Mucosa of stomach (tissue), 1 donor: ENCODE measurements around the gene LAMTOR3.
"Not testable (repeated sequence)": the region's sequence is repeated elsewhere in the genome, so short reads cannot be mapped to it uniquely, and the experiment has no call there.

ENCODE experiments used
- H3K27me3 ChIP-seq: one replicate; pipeline ENCODE4 v1.7.0; 2013; ENCODE audit warnings: mild to moderate bottlenecking, low read length; ENCODE audit not compliant: control insufficient read depth, insufficient read depth
- H3K36me3 ChIP-seq: one replicate; pipeline ENCODE4 v1.7.0; 2013; ENCODE audit warnings: low read length; ENCODE audit not compliant: control insufficient read depth, insufficient read depth
- H3K4me1 ChIP-seq: one replicate; pipeline ENCODE4 v1.7.0; 2013; ENCODE audit warnings: mild to moderate bottlenecking, low read length; ENCODE audit not compliant: control insufficient read depth, insufficient read depth
- H3K4me3 ChIP-seq: one replicate; pipeline ENCODE4 v1.7.0; 2013; ENCODE audit warnings: low read length
- H3K9ac ChIP-seq: one replicate; pipeline ENCODE4 v1.7.0; 2013; ENCODE audit warnings: mild to moderate bottlenecking, low read length, moderate library complexity
- H3K9me3 ChIP-seq: one replicate; pipeline ENCODE4 v1.7.0; 2013; ENCODE audit warnings: mild to moderate bottlenecking, low read length, moderate library complexity; ENCODE audit not compliant: control insufficient read depth
- donor health status: Pancreatic carcinoma.

LAMTOR3 gene

DNA sequence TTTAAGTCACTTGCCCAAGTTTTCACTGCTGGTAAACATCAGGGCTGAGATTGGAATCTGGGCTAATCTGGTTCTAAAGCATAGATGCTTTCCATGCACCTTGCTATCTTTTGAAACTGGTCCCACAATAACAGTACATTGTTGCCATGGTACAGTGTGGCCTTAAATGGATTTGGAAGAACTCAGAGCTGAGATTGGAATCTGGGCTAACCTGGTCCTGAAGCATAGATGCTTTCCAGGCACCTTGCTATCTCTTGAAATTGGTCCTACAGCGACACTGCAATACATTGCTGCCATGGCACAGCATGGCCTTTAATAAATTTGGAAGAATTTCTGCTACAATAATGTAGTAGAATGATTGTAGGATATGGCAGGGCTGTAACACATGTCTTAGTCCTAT, 49.0 kb downstream of the LAMTOR3 start:
- H3K36me3 ChIP-seq = no peaks in the 10 kb centered on the region
- no peaks in the 10 kb centered on the region for H3K9me3 ChIP-seq
- H3K4me3 ChIP-seq = no peak overlapping the region
- H3K27me3 ChIP-seq = no peaks in the 10 kb centered on the region
- no peaks in the 10 kb centered on the region for H3K4me1 ChIP-seq
- H3K9ac ChIP-seq = no peak overlapping the region

DNA sequence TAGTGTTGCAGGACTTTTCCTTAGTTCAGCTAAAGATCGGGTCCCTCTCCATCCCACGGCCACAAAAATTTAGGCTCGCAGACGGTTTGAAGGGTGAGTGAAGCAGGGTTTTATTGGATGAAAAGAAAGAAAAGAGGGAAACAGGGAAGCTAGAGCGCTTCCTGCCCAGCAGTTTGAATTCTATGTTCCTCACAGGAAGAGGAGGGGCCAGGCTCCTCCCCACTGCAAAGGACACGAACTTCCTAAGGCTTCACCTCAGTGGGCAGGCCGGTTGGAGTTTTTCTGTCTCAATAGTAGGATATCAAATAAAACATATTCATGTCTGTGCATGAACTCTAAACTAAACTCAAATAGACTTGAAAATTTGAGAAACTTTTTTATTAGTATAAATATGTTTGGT, 50.2 kb downstream of the LAMTOR3 start:
- Histone ChIP-seq H3K36me3 (no peaks in the 10 kb centered on the region), H3K27me3 (no peaks in the 10 kb centered on the region), H3K4me1 (no peaks in the 10 kb centered on the region), H3K4me3 (no peak overlapping the region), H3K9me3 (no peaks in the 10 kb centered on the region), H3K9ac (no peak overlapping the region)

DNA sequence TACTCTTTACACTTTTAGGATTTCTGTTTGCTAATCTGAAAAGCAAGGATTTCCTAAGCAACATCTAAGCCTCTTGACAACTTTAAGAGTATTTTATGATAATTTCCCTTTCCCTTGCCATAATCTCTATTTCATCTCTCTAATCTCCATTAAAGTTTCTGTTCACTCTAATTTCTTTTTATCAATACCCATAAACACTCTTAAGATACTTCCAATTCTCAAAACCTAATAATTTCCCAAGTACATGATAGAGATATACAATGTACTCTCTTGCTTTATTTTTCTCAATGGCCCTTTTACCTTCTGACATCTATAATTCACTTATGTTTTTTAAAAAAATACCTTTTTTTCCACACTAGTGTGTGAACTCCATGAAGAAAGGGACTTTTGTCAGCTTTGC, 50.8 kb downstream of the LAMTOR3 start:
- Histone ChIP-seq H3K36me3 (no peaks in the 10 kb centered on the region), H3K9me3 (no peaks in the 10 kb centered on the region), H3K4me3 (no peak overlapping the region), H3K9ac (no peak overlapping the region), H3K4me1 (no peaks in the 10 kb centered on the region), H3K27me3 (no peaks in the 10 kb centered on the region)

DNA sequence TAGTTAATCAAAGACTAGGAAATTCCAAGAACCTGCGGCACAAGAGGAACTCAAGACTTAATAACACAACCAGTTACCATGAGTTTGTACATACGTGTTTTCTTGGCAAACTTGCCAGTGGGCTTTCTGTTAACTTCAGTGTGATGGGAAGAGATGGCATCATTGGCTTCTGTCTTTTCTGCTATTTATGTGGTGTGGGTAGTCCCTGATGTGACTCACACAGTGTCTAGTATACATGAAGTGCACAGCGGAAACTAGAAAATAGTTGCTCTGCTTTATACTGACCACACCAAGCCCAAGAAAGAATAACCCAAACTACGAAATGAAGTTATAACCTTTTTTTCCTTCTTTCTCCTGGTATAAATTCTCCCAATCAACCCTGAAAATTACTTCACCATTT, 53.1 kb downstream of the LAMTOR3 start:
- no peak overlapping the region for H3K4me3 ChIP-seq
- H3K36me3 ChIP-seq = no peaks in the 10 kb centered on the region
- no peaks in the 10 kb centered on the region for H3K9me3 ChIP-seq
- H3K4me1 ChIP-seq = no peaks in the 10 kb centered on the region
- H3K27me3 ChIP-seq = no peaks in the 10 kb centered on the region
- H3K9ac ChIP-seq = no peak overlapping the region

DNA sequence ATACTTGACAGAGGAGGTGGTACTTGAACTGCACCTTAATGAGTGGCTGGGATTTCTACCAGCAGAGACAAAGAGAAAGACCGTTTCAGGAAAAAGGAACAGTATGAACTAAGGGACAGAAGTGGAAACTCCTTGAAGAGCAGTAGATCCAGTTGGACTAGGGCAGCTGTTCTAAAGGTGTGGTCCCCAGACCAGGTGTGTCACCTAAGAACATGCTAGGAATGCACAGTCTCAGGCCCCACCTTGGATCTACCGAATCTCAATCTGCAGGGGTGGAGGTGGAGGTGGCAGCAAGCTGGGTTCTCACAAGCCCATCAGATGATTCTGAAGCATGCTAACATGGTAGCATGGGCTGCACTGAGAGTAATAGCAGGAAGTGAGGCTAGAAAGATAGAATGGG, 55.3 kb downstream of the LAMTOR3 start:
- no peak overlapping the region for H3K9ac ChIP-seq
- H3K36me3 ChIP-seq = no peaks in the 10 kb centered on the region
- no peak overlapping the region for H3K4me3 ChIP-seq
- H3K9me3 ChIP-seq = no peaks in the 10 kb centered on the region
- H3K4me1 ChIP-seq = no peaks in the 10 kb centered on the region
- H3K27me3 ChIP-seq = no peaks in the 10 kb centered on the region

DNA sequence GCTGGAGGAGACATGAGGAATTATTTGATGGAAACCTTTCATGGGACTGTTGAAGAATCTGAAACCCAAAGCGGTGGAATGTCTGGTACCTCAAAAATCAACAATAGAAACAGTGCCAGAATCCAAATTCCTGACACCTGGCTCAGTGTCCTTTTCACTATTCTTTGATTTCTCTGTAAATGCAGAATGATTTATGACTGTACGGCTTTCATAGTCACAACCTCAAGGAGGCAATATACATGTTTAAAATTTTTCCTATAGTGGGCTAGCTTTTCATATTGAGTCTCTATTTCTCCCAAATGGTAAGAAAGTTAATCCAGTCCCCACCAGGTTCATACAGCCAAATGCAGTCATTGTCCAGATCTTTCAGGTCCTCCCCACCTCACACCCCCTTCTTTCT, 58.3 kb downstream of the LAMTOR3 start:
- H3K4me3 ChIP-seq = no peak overlapping the region
- H3K4me1 ChIP-seq = no peaks in the 10 kb centered on the region
- no peak overlapping the region for H3K9ac ChIP-seq
- H3K9me3 ChIP-seq = no peaks in the 10 kb centered on the region
- H3K36me3 ChIP-seq = no peaks in the 10 kb centered on the region
- H3K27me3 ChIP-seq = no peaks in the 10 kb centered on the region

DNA sequence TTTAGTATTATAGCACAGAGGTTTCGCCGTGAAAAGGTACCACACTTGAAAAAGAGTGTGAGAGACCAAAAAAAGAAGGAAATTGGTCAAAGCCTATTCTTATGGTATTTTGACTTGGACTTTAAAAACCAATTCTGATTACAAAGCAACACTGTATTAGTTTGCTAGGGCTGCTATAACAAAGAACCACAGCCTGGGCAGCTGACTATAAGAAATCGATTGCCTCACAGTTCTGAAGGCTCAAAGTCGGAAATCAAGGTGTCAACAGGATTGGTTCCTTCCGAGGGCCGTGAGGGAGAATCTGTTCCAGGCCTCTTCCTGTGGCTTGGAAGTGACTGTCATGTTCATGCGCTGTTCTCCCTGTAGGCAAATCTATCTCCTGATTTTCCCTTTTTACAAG, 59.7 kb downstream of the LAMTOR3 start:
- H3K4me1 ChIP-seq = no peaks in the 10 kb centered on the region
- no peaks in the 10 kb centered on the region for H3K36me3 ChIP-seq
- H3K9ac ChIP-seq = no peak overlapping the region
- no peaks in the 10 kb centered on the region for H3K27me3 ChIP-seq
- no peak overlapping the region for H3K4me3 ChIP-seq
- H3K9me3 ChIP-seq = no peaks in the 10 kb centered on the region

DNA sequence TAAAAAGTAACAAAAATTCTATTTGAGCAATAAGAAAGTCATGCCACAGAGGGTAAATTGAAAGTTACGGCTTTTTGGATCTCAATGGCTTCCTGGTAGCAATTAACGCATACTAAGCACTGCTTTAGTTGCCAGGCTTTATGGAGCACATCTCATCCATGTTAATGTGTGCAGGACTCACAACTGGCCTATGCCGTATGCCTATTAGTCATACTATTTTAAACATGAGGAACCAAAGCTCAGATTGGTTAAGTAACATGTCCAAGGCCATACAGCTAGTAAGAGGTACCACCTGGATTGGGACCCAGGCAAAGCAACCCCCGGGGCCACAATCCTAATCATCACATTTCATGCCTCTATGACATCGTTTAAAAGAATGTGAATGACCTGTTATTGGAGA, 60.5 kb downstream of the LAMTOR3 start:
- Histone ChIP-seq H3K4me1 (no peaks in the 10 kb centered on the region), H3K36me3 (no peaks in the 10 kb centered on the region), H3K27me3 (no peaks in the 10 kb centered on the region), H3K4me3 (no peak overlapping the region), H3K9me3 (no peaks in the 10 kb centered on the region), H3K9ac (no peak overlapping the region)

DNA sequence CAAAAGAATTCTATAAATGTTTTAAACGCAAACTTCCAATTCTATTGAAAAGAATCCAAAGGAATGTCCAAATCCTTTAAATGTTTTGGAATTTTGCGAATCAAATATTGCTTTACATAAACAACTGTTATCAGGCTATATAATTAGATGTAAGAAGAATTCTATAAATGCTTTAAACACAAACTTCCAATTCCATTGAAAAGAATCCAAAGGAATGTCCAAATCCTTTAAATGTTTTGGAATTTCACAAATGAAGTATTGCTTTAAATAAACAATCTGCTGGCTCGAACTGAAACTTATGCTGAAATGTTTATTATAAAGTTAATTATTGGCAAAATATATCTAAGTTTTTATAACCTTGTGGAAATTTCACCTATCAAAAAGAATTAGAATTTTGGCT, 61.5 kb downstream of the LAMTOR3 start:
- H3K9me3 ChIP-seq = no peaks in the 10 kb centered on the region
- H3K9ac ChIP-seq = no peak overlapping the region
- no peaks in the 10 kb centered on the region for H3K4me1 ChIP-seq
- no peak overlapping the region for H3K4me3 ChIP-seq
- no peaks in the 10 kb centered on the region for H3K27me3 ChIP-seq
- H3K36me3 ChIP-seq = no peaks in the 10 kb centered on the region

DNA sequence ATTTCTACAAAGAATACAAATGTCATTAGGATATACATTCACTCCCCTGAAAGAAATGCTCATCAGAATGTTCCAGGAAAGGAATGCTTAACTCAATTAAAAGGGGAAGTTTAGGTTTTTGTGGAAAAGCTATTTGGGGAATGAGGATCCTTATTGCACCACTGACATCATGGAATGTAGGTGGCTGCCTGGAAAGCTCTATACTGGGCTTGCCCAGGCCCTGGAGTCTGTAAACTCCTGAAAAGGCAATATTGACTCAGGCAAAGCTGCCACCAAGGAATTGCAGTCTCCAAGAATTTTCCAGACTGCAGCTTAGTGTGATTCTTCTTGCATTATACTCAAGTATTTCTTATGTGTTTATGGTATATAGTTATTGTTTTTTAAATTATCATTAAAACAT, 61.9 kb downstream of the LAMTOR3 start:
- H3K9me3 ChIP-seq = no peaks in the 10 kb centered on the region
- H3K36me3 ChIP-seq = no peaks in the 10 kb centered on the region
- H3K4me1 ChIP-seq = no peaks in the 10 kb centered on the region
- H3K27me3 ChIP-seq = no peaks in the 10 kb centered on the region
- no peak overlapping the region for H3K4me3 ChIP-seq
- H3K9ac ChIP-seq = no peak overlapping the region

DNA sequence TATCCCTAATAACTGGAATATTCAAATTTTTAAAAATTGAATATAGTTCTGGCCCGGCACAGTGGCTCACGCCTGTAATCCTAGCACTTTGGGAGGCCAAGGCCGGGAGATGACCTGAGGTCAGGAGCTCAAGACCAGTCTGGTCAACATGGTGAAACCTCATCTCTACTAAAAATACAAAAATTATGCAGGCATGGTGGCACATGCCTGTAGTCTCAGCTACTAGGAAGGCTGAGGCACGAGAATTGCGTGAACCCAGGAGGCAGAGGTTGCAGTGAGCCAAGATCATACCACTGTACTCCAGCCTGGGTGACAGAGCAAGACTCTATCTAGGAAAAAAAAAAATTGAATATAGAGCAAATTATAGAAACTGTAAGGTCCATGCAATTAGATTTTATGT, 64.2 kb downstream of the LAMTOR3 start:
- not testable (repeated sequence) for H3K36me3 ChIP-seq, H3K4me1 ChIP-seq, H3K27me3 ChIP-seq, H3K9me3 ChIP-seq, H3K4me3 ChIP-seq, H3K9ac ChIP-seq

DNA sequence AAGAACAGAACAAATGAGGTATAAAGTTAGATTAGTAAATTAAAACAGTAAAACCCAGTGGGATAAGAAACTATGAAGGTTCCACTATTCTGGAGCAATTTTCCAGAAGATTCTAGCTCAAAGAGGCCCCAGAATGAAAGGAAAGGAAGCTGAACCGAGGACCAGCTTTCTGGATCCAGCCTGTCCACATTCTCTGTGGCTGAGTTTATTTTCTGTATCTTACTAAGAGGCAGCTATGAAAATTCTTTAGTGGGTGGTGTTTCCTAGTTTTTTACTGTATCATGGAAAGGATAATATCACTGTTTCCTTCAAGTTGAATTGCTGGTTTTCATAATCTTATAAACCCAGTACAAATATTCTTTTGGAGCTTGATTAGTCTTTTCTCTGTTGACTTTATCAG, 65.8 kb downstream of the LAMTOR3 start:
- no peaks in the 10 kb centered on the region for H3K36me3 ChIP-seq
- H3K4me1 ChIP-seq = no peaks in the 10 kb centered on the region
- H3K9ac ChIP-seq = no peak overlapping the region
- H3K9me3 ChIP-seq = no peaks in the 10 kb centered on the region
- H3K4me3 ChIP-seq = no peak overlapping the region
- no peaks in the 10 kb centered on the region for H3K27me3 ChIP-seq
